Amygdala (tissue), 56 donors: Measurements from ENCODE around the gene PTGER1.
A peak's percentile ranks its signal among the peaks of the same experiment; 100 is the strongest.

Source experiments
- DNase-seq, 56 donors: peaks; one replicate each; lab custom pipeline; 2025; lab: John Stamatoyannopoulos, UW

PTGER1 gene

GRCh38 chr19:14503285-14503684 is 28.1 kb upstream of the PTGER1 start:
- no peak for DNase-seq

GRCh38 chr19:14502334-14503092 is 27.4 kb upstream of the PTGER1 start:
- no peak for DNase-seq

DNA sequence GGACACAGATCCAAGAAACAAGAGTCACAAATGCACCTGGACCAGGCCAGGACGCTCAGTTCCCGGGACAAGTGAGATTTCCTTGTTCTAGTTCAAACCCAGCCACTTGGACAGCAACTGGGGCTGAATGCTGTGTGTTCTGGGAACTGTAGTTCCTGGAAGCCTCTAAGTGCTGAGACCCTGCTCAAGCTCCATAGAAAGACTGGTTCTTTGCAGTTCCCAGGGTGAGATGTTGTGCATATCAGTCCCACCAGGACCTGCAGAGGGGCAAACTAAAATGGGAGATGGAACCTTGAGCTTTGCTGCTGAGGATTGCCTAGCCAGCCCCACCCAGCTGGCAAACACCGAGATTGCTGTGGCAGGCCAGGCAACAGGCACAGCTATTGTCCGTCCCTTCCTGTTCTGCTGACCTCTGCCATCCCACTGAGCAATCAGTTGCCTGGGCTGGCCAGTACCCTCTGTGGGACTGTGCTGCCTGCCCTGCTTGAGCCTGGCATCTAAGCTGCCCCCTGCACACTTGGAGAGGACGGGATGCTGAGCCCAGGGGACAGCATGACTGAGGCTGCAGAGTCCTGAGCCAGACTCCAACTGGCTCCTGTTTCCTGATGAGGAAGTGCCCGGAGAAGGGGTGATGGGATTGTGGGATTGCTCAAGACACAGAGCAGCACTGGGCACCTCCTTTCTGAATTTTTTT is 22.2 kb upstream of the PTGER1 start:
- peak in 47 of 56 donors; percentile 20 to 83 (median 51) for DNase-seq

GRCh38 chr19:14496834-14497227 is 21.7 kb upstream of the PTGER1 start:
- peak in 2 of 56 donors; percentile 48 to 75 for DNase-seq

GRCh38 chr19:14496029-14496833 is 21.1 kb upstream of the PTGER1 start, which contains the start of gene GIPC1:
GIPC1 (minus strand) TSS chr19:14496127; CDS start chr19:14482976, 13,151 bp downstream.
- DNase-seq = peak; percentile 73 to 100 (median 97)

- DNase-seq = no peak
These were observed 20.5 kb upstream of the PTGER1 start for GRCh38 chr19:14495672-14496028.

DNA sequence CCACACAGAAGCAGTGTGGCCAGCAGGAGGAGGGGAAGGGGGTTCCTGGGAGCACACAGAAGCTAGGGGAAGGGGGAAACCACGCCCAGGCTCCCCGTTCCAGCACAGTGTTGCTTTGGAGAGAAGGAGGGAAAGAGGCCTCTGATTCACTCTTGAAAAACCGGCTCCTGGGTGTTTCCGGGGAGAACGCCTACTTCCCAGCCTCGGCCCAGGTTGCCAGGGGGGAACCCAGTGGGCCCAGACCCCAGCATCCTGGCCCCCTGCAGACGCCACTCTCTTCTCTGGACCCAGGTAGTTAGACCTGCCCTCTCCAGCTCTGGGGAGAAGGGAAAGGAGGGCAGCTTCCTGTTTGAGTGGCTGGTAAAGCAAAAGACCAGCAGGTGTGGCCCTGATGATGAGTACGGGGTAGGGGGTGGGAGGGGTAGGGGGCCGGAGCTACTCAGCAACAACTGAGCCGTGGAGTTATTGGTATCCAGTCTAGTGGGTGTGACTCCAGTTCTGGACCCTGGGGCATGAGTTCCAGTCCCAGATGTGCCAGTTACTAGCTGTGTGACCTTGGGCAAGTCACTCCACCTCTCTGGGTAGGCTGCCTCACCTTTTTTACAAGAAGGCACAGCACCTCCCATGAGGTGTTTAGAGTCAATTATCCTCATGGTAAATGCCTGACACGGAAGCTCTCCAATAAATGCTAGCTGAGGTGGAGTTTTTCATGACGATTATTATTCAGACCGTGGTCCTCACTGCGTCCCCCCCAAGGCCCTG is 19.9 kb upstream of the PTGER1 start:
- DNase-seq = no peak

- no peak for DNase-seq
These were observed 19.3 kb upstream of the PTGER1 start for GRCh38 chr19:14494411-14494810.

- no peak for DNase-seq
These were observed 17.7 kb upstream of the PTGER1 start for GRCh38 chr19:14492756-14493337.

DNA sequence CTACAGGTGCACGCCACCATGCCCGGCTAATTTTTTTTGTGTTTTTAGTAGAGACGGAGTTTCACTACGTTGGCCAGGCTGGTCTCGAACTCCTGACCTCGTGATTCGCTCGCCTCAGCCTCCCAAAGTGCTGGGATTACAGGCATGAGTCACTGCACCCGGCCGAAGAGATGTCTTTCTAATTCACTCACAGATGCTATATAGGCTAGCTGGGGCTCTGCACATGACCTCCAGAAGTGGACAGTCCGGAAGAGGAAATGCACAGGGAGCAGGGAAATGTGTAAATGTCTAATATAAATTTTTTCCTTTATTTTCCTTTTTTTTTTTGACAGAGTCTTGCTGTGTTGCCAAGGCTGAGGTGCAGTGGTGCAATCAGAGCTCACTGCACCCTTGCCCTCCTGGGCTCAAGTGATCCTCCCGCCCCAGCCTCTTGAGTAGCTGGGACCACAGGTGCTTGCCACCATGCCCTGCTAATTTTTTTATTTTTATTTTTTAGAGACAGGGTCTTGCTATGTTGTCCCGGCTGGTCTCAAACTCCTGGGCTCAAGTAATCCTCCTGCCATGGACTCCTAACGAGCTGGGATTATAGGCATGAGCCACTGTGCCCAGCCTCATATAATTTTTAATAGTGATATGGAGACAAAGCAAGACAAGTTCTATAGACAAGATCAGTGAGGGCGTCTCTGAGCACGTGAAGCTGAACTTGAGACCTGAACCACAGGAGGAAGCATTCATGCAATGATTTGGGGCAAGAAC is 12.4 kb upstream of the PTGER1 start:
- no peak for DNase-seq

- DNase-seq = no peak
These were observed 7.2 kb upstream of the PTGER1 start for GRCh38 chr19:14482172-14482941.

DNA sequence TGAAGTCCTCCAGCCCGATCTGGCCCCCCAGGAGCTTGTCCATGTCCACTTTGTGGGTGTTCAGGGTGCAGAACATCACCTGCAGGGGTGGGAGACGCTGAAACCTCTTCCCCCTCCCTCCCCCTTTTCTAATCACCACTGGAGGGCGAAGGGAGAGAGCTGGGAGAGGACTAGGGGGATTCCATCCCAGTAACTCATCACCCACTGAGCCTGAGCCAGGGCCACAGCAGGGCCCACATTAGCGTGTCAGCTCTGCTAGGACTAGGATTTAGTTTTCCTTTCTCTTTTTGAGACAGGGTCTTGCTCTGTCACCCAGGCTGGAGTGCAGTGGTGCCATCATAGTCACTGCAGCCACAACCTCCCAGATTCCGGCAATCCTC is 5.5 kb upstream of the PTGER1 start:
- DNase-seq = no peak

DNA sequence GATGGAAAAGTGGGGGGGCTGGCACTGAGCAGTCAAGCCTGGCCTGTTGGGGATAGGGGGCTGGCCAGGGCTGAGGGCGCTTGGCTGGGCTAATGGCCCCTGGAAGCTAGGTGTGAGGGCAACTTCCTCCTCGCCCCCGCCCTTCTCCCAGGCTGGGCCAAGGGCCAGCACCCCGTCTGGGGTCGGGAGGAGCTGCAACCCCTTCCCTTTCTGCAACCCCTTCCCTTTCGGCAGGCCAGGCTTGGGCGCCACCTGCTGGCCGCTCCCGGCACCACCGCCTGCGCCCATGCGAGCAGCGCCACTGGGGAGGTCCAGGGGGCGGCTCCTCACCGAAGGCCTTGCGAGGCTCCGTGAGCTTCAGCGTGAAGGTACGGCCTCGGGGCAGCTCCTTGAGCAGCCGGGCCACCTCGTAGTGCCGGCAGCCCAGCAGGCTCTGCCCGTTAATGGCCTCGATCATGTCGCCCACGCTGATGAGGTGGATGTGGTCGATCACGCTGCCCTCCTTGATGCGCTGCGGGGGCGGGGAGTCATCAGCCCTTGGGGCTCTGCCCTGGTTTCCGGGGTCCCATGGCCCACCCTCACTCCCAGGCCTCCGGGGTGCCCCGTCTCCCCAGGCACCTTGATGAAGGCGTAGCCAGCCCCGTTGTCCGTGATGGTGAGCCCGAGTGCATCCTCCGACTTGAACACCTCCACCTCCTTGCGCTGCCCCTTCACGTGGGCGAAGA is 5.0 kb upstream of the PTGER1 start:
- DNase-seq = peak in 5 of 56 donors; percentile 12 to 46 (median 17)

- no peak for DNase-seq
These were observed 4.3 kb upstream of the PTGER1 start for GRCh38 chr19:14479309-14479974.

DNA sequence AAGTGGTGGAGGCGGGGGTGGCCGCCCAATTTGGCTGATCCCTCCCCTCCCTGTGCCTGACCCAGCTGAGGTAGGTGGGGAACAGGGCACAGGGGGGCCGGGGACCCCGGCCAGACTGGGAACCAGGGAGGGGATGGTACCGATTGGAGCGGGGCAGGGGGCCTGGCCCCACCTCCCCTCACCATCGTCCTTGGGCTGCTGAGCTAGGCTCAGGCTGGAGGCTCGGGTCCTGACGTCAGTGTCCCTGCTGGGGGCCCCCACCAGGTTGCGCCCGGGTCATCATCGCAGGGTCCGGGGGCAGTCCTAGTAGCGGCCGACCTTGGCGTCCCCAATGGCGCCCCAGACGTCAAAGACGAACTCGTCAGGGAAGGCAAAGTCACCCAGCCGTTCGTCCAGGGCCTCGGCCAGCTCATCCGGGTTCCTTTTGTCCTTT is 3.0 kb upstream of the PTGER1 start:
- DNase-seq = no peak

DNA sequence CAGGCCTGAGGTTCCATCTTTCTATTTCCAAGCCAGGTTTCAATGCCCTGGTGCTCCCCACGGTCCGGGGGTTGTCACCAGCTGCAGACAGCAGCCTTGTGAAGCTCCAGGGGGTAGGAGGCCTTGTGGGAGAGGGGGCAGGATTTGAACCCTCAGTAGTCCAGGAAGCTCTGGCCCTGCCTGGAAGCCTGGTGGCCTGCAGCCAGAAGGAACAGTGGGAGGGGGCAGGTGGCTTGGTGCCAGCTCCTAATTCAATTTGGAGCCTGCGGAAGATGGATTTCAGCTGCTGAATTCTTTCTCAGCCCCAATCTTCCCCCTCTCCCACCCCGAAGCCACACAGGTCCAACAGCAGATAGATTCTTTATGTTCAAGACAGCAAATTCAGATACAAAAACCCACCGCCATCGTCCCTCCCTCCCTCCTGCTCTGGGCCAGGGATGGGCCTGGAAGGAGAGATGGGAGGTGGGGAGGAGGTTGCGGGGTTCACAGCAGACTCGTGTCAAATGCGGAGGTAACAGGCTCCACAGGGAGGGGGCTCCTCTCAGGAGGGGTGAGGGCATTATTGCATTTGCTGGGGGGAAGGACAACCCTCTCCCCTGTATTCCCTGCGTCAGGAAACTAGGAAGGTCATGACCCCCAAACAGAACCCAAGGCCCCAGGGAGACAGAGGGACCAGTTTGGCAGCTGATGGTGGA is 2.4 kb upstream of the PTGER1 start:
- DNase-seq = no peak
